ENCODE data around the gene HSPB3. TPM values are rescaled to one million over a fixed set of nuclear protein-coding genes. Genes with fewer than 3 reads are reported as not detected.
"Not testable (repeated sequence)": the region's sequence is repeated elsewhere in the genome, so short reads cannot be mapped to it uniquely, and the experiment has no call there.

The HSPB3 gene
- total and polyA plus RNA-seq, 2 of the 4 experiments (the other 2 are of a cell fraction), result 0.31 to 0.54 TPM

- ATAC-seq (ENCODE audit: low read depth); H3K79me1 ChIP-seq (ENCODE audit: low read depth in 1 of 2, low read length in 2 of 2); H2AFZ ChIP-seq (replicated peaks; ENCODE audit: low read length, poor library complexity); BruUV-seq (replicated peaks); dilution Hi-C loops (cut with HindIII; ENCODE audit: low sequenced_read_pairs, unreplicated experiment); H3K27me3 ChIP-seq (ENCODE audit: control insufficient read depth, insufficient read depth, low read length); H3K4me2 ChIP-seq (ENCODE audit: low read depth, low read length); H2BK20ac ChIP-seq (ENCODE audit: low read depth, low read length); H3K4me1 ChIP-seq (ENCODE audit: control insufficient read depth, insufficient read depth, low read length); H3K4ac ChIP-seq (ENCODE audit: low read depth, low read length); H4K8ac ChIP-seq (ENCODE audit: low read depth in 2 of 2, low read length in 2 of 2); H3K56ac ChIP-seq (ENCODE audit: extremely low read depth, insufficient read depth, low read length); H3K23ac ChIP-seq (ENCODE audit: low read depth, low read length); H3K14ac ChIP-seq (replicated peaks; ENCODE audit: low read depth, low read length); H3K9me1 ChIP-seq (ENCODE audit: insufficient read depth, low read length); POLR2A ChIA-PET (ENCODE audit: unreplicated experiment); H3K18ac ChIP-seq (ENCODE audit: low read depth, low read length); H3K4me3 ChIP-seq (ENCODE audit: insufficient read depth, low read depth, low read length); H3K27ac ChIP-seq (ENCODE audit: insufficient read depth, low read length); H2BK120ac ChIP-seq (ENCODE audit: low read depth, low read length); H2AK9ac ChIP-seq (replicated peaks; ENCODE audit: low read depth, low read length, poor library complexity); H4K20me1 ChIP-seq (ENCODE audit: insufficient read depth, low read length); H4K5ac ChIP-seq (ENCODE audit: low read depth, low read length); intact Hi-C loops (cut with micrococcal nuclease); H2BK15ac ChIP-seq (ENCODE audit: low read depth, low read length); H3K9ac ChIP-seq (ENCODE audit: low read depth, low read length); CTCF ChIA-PET; H4K91ac ChIP-seq (ENCODE audit: insufficient read depth, low read depth, low read length); H3K9me3 ChIP-seq (ENCODE audit: control insufficient read depth, insufficient read depth, low read length); H2BK5ac ChIP-seq (ENCODE audit: low read depth, low read length, poor library complexity, severe bottlenecking); H3K36me3 ChIP-seq (ENCODE audit: control insufficient read depth, insufficient read depth, low read length); DNase-seq; H2AK5ac ChIP-seq (ENCODE audit: low read depth, low read length): not testable (repeated sequence)
- in situ Hi-C loops (cut with MboI; ENCODE audit: low sequenced_read_pairs), result loop anchor here (25.0 kb wide), 1 partner anchor 652 kb away; no protein-coding TSS in a partner anchor
Measured at GRCh38 chr5:54485659-54486058, 30.2 kb downstream of the HSPB3 start.

- dilution Hi-C loops (cut with HindIII; ENCODE audit: low sequenced_read_pairs, unreplicated experiment); POLR2A ChIA-PET (ENCODE audit: unreplicated experiment); H3K27ac ChIP-seq (ENCODE audit: insufficient read depth, low read length); H4K5ac ChIP-seq (ENCODE audit: low read depth, low read length); H3K9ac ChIP-seq (ENCODE audit: low read depth, low read length); H3K9me3 ChIP-seq (ENCODE audit: control insufficient read depth, insufficient read depth, low read length); H3K4ac ChIP-seq (ENCODE audit: low read depth, low read length); H3K9me1 ChIP-seq (ENCODE audit: insufficient read depth, low read length); H3K36me3 ChIP-seq (ENCODE audit: control insufficient read depth, insufficient read depth, low read length); ATAC-seq (ENCODE audit: low read depth); H3K23ac ChIP-seq (ENCODE audit: low read depth, low read length); H4K8ac ChIP-seq (ENCODE audit: low read depth in 2 of 2, low read length in 2 of 2); H2BK20ac ChIP-seq (ENCODE audit: low read depth, low read length); H2AK5ac ChIP-seq (ENCODE audit: low read depth, low read length); H3K18ac ChIP-seq (ENCODE audit: low read depth, low read length); H3K79me1 ChIP-seq (ENCODE audit: low read depth in 1 of 2, low read length in 2 of 2); H2BK5ac ChIP-seq (ENCODE audit: low read depth, low read length, poor library complexity, severe bottlenecking); H2BK120ac ChIP-seq (ENCODE audit: low read depth, low read length); H2AFZ ChIP-seq (replicated peaks; ENCODE audit: low read length, poor library complexity); H3K27me3 ChIP-seq (ENCODE audit: control insufficient read depth, insufficient read depth, low read length); H2AK9ac ChIP-seq (replicated peaks; ENCODE audit: low read depth, low read length, poor library complexity); BruUV-seq (replicated peaks); H3K4me3 ChIP-seq (ENCODE audit: insufficient read depth, low read depth, low read length); H4K20me1 ChIP-seq (ENCODE audit: insufficient read depth, low read length); H2BK15ac ChIP-seq (ENCODE audit: low read depth, low read length); H3K4me1 ChIP-seq (ENCODE audit: control insufficient read depth, insufficient read depth, low read length); DNase-seq; H3K56ac ChIP-seq (ENCODE audit: extremely low read depth, insufficient read depth, low read length); H3K14ac ChIP-seq (replicated peaks; ENCODE audit: low read depth, low read length); H3K4me2 ChIP-seq (ENCODE audit: low read depth, low read length); H4K91ac ChIP-seq (ENCODE audit: insufficient read depth, low read depth, low read length): not testable (repeated sequence)
- CTCF ChIA-PET, result interaction anchor here (0.8 to 2.2 kb wide), 19 partner anchors 8 to 412 kb away, joined by 3 to 12 read pairs (median 4); partner anchors contain the start of gene SNX18
- intact Hi-C loops (cut with micrococcal nuclease) (loop anchor here (1.0 to 2.0 kb wide), 3 partner anchors 46 to 246 kb away; partner anchors contain the start of gene ARL15), in situ Hi-C loops (cut with MboI; ENCODE audit: low sequenced_read_pairs) (loop anchor here (25.0 kb wide), 1 partner anchor 648 kb away; no protein-coding TSS in a partner anchor)
- 29% methylated on average over 1 of the region's 2 CpGs; no CpG with 5 or more reads in 1 of the 2 experiments for WGBS, 2 experiments (ENCODE audit: extremely low coverage in 2 of 2, insufficient read length in 1 of 2)
Measured at GRCh38 chr5:54489648-54489979, 34.1 kb downstream of the HSPB3 start.
